ENCODE data around the gene FAM222A.

The FAM222A gene

DNA sequence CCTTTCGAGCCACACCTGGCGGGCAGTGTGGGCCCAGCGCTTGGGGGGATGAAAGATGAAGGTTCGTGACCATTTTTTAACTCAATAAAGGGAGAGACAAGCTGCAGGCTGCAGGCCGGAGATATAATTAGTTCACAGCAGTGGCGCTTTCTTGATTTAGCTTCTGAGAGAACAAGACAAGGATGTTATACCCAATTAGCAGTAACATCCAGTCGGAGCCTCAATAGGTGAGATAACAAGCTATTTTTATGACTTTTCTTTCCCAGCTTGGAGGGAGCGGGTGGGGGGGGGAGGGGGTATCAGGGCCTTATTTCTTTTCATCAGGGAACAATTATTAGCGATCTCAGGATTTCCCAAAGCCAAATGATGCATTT lies 9.1 kb downstream of the FAM222A start:
- Histone ChIP-seq H3K27me3 (ENCODE audit: insufficient read depth, low read length, poor library complexity) (no peaks in the 10 kb centered on the region), H3K4me2 (ENCODE audit: low read length) (no peak overlapping the region), H3K4me3 (ENCODE audit: low read length) (no peak overlapping the region), H3K4me1 (ENCODE audit: control insufficient read depth, low read depth, low read length) (peaks cover 6% of the 10 kb centered on the region), H3K27ac (ENCODE audit: low read depth, low read length) (no peak overlapping the region), H3K36me3 (ENCODE audit: control insufficient read depth, insufficient read depth, low read length) (no peaks in the 10 kb centered on the region), H3K79me1 (ENCODE audit: low read length) (peaks cover 2% of the 10 kb centered on the region), H2BK15ac (replicated peaks; ENCODE audit: low read depth) (no peak overlapping the region), H3K18ac (ENCODE audit: low read length) (no peak overlapping the region), H4K5ac (ENCODE audit: low read length) (no peak overlapping the region), H3K4ac (ENCODE audit: low read depth, low read length) (no peak overlapping the region), H2AK5ac (ENCODE audit: low read length) (no peak overlapping the region), H3K23ac (ENCODE audit: low read length) (no peak overlapping the region), H3K9ac (ENCODE audit: low read length) (no peak overlapping the region), H2BK5ac (ENCODE audit: low read length) (no peak overlapping the region), H3K79me2 (ENCODE audit: control insufficient read depth, insufficient read depth, low read length) (no peaks in the 10 kb centered on the region), H3K56ac (ENCODE audit: low read length) (no peak overlapping the region), H2BK120ac (ENCODE audit: low read depth, low read length) (no peak overlapping the region), H4K8ac (ENCODE audit: low read depth, low read length) (no peak overlapping the region)
- no peak for DNase-seq
- no CpG with 5 or more reads among the region's 9 CpGs for WGBS (ENCODE audit: extremely low coverage, insufficient coverage, low lambda C conversion rate)

DNA sequence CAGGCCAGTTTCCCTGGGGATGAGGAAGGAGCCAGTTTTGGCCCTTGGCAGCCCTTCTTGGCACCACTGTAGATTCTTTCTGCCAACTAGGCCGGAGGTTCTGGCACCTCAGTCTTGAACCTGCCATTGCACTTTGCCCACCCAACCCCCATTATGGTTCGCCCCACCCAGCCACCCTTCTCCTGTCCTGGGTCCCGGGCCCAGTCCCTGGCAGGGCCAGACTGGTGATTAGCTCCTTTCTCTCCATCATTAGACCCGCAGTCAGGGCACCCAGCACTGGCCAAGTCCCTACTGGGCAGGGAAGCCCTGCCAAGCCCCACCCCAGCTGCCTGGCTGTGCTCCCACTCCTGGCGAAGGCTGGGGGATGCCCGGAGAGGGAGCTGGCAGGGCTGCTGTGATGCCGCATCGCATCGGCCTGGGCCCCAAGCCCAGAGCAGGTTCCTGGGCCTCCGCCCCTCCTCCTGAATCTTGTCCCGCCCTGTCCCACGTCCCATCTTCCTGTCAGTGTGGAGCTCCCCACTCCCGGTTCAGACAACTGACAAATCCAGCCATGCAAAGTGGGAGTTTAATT lies 9.8 kb downstream of the FAM222A start:
- WGBS (ENCODE audit: extremely low coverage, insufficient coverage, low lambda C conversion rate): no CpG with 5 or more reads among the region's 13 CpGs
- Histone ChIP-seq H3K4me3 (ENCODE audit: low read length) (no peak overlapping the region), H3K23ac (ENCODE audit: low read length) (no peak overlapping the region), H3K18ac (ENCODE audit: low read length) (no peak overlapping the region), H3K56ac (ENCODE audit: low read length) (no peak overlapping the region), H3K27me3 (ENCODE audit: insufficient read depth, low read length, poor library complexity) (no peaks in the 10 kb centered on the region), H3K36me3 (ENCODE audit: control insufficient read depth, insufficient read depth, low read length) (no peaks in the 10 kb centered on the region), H3K79me2 (ENCODE audit: control insufficient read depth, insufficient read depth, low read length) (no peaks in the 10 kb centered on the region), H3K9ac (ENCODE audit: low read length) (no peak overlapping the region), H2BK15ac (replicated peaks; ENCODE audit: low read depth) (no peak overlapping the region), H2BK120ac (ENCODE audit: low read depth, low read length) (no peak overlapping the region), H4K8ac (ENCODE audit: low read depth, low read length) (no peak overlapping the region), H3K4me2 (ENCODE audit: low read length) (no peak overlapping the region), H3K27ac (ENCODE audit: low read depth, low read length) (no peak overlapping the region), H3K79me1 (ENCODE audit: low read length) (peaks cover 2% of the 10 kb centered on the region), H2AK5ac (ENCODE audit: low read length) (no peak overlapping the region), H2BK5ac (ENCODE audit: low read length) (no peak overlapping the region), H3K4ac (ENCODE audit: low read depth, low read length) (no peak overlapping the region), H3K4me1 (ENCODE audit: control insufficient read depth, low read depth, low read length) (peaks cover 5% of the 10 kb centered on the region), H4K5ac (ENCODE audit: low read length) (no peak overlapping the region)
- no peak for DNase-seq

DNA sequence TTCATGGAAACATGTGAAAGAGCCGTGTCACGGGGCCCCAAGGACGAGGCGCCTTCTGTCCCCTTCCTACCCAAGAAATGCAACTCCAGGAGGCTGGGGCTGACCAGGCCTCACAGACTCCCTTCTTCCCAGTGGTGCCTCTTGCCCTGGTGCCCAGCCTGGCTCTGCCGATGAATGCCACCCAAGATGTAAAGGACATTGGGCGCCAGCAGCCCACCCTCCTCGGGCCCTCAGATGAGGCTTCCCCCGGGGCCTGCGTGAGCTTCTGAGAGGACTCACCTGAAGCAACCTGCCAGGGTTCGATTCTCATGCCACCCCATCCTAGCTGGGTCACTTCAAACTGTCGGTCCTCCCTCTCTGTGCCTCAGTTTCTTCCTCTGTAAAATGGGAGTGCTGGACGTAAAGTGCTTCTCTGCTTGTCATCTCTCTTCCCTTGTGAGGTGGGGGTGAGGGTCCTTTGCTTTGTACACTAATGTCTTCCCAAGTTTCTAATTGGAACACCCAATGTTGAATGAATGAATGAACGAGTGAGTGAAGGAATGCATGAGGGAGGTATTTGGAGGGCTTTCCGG lies 10.8 kb downstream of the FAM222A start:
- Histone ChIP-seq H2BK120ac (ENCODE audit: low read depth, low read length) (no peak overlapping the region), H2AK5ac (ENCODE audit: low read length) (no peak overlapping the region), H2BK5ac (ENCODE audit: low read length) (no peak overlapping the region), H3K4ac (ENCODE audit: low read depth, low read length) (no peak overlapping the region), H3K23ac (ENCODE audit: low read length) (no peak overlapping the region), H3K27ac (ENCODE audit: low read depth, low read length) (no peak overlapping the region), H3K4me1 (ENCODE audit: control insufficient read depth, low read depth, low read length) (no peaks in the 10 kb centered on the region), H3K4me3 (ENCODE audit: low read length) (no peak overlapping the region), H3K56ac (ENCODE audit: low read length) (no peak overlapping the region), H2BK15ac (replicated peaks; ENCODE audit: low read depth) (no peak overlapping the region), H3K4me2 (ENCODE audit: low read length) (no peak overlapping the region), H3K9ac (ENCODE audit: low read length) (no peak overlapping the region), H4K8ac (ENCODE audit: low read depth, low read length) (no peak overlapping the region), H4K5ac (ENCODE audit: low read length) (no peak overlapping the region), H3K27me3 (ENCODE audit: insufficient read depth, low read length, poor library complexity) (no peaks in the 10 kb centered on the region), H3K36me3 (ENCODE audit: control insufficient read depth, insufficient read depth, low read length) (no peaks in the 10 kb centered on the region), H3K79me2 (ENCODE audit: control insufficient read depth, insufficient read depth, low read length) (no peaks in the 10 kb centered on the region), H3K79me1 (ENCODE audit: low read length) (peaks cover 2% of the 10 kb centered on the region), H3K18ac (ENCODE audit: low read length) (no peak overlapping the region)
- no peak for DNase-seq
- WGBS (ENCODE audit: extremely low coverage, insufficient coverage, low lambda C conversion rate): no CpG with 5 or more reads among the region's 14 CpGs

DNA sequence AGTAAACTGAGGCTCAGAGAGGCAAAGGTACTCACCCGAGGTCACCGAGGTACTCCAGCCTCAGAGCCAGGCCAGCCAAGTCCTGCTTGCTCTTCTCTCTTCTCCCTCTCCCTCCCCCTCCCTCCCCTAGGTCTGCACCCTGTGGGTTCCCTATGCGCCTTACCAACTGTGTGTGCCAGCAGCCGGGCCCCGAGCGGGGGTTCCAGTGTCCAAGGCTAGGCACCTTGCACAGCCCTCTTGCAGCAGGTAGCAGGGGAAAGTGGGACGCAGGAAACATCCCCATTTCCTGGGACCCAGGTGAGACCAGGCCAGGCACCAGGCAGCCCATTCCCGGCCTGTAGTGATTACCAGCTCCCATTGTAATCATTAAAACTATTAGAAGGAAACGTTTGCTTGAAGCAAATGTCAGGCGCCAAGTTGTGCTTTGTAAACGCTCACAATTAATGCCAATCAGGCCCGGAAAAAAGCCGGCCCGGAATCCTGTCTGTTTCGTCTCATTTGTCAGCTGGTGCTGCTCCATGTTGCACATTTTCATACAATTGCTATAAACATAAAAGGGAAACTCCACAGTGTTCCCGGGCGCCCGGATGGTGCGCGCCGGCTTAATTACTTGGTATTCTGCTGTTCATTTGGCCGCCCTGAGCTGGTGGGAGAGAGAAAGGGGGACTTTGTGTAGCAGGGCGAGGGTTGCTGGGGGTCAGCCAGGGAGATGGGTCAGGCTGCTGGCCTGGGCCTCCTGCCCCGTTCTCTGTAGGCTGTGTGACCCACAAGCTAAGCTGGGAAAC lies 11.9 kb downstream of the FAM222A start:
- Histone ChIP-seq H3K23ac (ENCODE audit: low read length) (no peak overlapping the region), H2AK5ac (ENCODE audit: low read length) (no peak overlapping the region), H2BK15ac (replicated peaks; ENCODE audit: low read depth) (no peak overlapping the region), H4K8ac (ENCODE audit: low read depth, low read length) (no peak overlapping the region), H3K18ac (ENCODE audit: low read length) (no peak overlapping the region), H3K27me3 (ENCODE audit: insufficient read depth, low read length, poor library complexity) (no peaks in the 10 kb centered on the region), H3K79me2 (ENCODE audit: control insufficient read depth, insufficient read depth, low read length) (no peaks in the 10 kb centered on the region), H3K27ac (ENCODE audit: low read depth, low read length) (no peak overlapping the region), H3K79me1 (ENCODE audit: low read length) (peaks cover 2% of the 10 kb centered on the region), H3K4ac (ENCODE audit: low read depth, low read length) (no peak overlapping the region), H2BK5ac (ENCODE audit: low read length) (no peak overlapping the region), H3K4me2 (ENCODE audit: low read length) (no peak overlapping the region), H3K36me3 (ENCODE audit: control insufficient read depth, insufficient read depth, low read length) (no peaks in the 10 kb centered on the region), H3K56ac (ENCODE audit: low read length) (no peak overlapping the region), H4K5ac (ENCODE audit: low read length) (no peak overlapping the region), H3K4me1 (ENCODE audit: control insufficient read depth, low read depth, low read length) (no peaks in the 10 kb centered on the region), H2BK120ac (ENCODE audit: low read depth, low read length) (no peak overlapping the region), H3K9ac (ENCODE audit: low read length) (no peak overlapping the region), H3K4me3 (ENCODE audit: low read length) (no peak overlapping the region)
- DNase-seq: no peak
- WGBS (ENCODE audit: extremely low coverage, insufficient coverage, low lambda C conversion rate): no CpG with 5 or more reads among the region's 24 CpGs

DNA sequence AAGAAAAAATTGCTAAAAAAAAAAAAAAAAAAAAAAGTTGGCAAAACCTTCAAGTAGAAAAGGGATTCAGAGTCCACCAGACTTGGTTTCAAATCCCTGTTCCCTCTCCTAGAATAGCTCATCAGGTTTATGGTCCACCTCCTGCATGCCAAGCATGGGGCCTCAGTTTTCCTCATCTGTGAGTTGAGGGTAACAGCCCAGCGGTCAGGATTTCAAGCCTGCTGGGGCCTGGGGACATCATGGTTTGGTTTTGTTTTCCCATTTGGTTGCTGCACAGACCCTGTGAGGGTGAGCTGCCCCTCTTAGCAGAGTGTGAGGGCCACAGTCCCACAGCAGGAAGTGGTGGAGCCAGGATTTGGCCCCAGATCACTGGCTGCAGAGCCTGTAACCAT lies 12.5 kb downstream of the FAM222A start:
- Histone ChIP-seq H2BK120ac (ENCODE audit: low read depth, low read length) (no peak overlapping the region), H2BK5ac (ENCODE audit: low read length) (no peak overlapping the region), H3K36me3 (ENCODE audit: control insufficient read depth, insufficient read depth, low read length) (no peaks in the 10 kb centered on the region), H3K4me2 (ENCODE audit: low read length) (no peak overlapping the region), H4K8ac (ENCODE audit: low read depth, low read length) (no peak overlapping the region), H2BK15ac (replicated peaks; ENCODE audit: low read depth) (no peak overlapping the region), H4K5ac (ENCODE audit: low read length) (no peak overlapping the region), H2AK5ac (ENCODE audit: low read length) (no peak overlapping the region), H3K18ac (ENCODE audit: low read length) (no peak overlapping the region), H3K4me1 (ENCODE audit: control insufficient read depth, low read depth, low read length) (no peaks in the 10 kb centered on the region), H3K27me3 (ENCODE audit: insufficient read depth, low read length, poor library complexity) (no peaks in the 10 kb centered on the region), H3K23ac (ENCODE audit: low read length) (no peak overlapping the region), H3K27ac (ENCODE audit: low read depth, low read length) (no peak overlapping the region), H3K9ac (ENCODE audit: low read length) (no peak overlapping the region), H3K4ac (ENCODE audit: low read depth, low read length) (no peak overlapping the region), H3K4me3 (ENCODE audit: low read length) (no peak overlapping the region), H3K79me1 (ENCODE audit: low read length) (peaks cover 2% of the 10 kb centered on the region), H3K79me2 (ENCODE audit: control insufficient read depth, insufficient read depth, low read length) (no peaks in the 10 kb centered on the region), H3K56ac (ENCODE audit: low read length) (no peak overlapping the region)
- WGBS (ENCODE audit: extremely low coverage, insufficient coverage, low lambda C conversion rate): no CpG with 5 or more reads among the region's 1 CpG
- DNase-seq: no peak

All from mesendoderm (in vitro differentiated cells).